GM12892 (cell line): ENCODE results near the gene MUC5AC.
A peak's percentile ranks its signal among the peaks of the same experiment; 100 is the strongest.

ENCODE experiments used
- DNase-seq: peaks from one replicate; pipeline ENCODE4 v3.0.0; 2011; ENCODE audit not compliant: insufficient read length
- FAIRE-seq: peaks from 2 replicates; lab custom pipeline; 2011; peaks lifted over from hg19 to GRCh38; lab: Jason Lieb, UNC
- POLR2A ChIP-seq: IDR thresholded peaks from 2 replicates; pipeline ENCODE4 v1.6.1; 2011; ENCODE audit warnings: low read depth, low read length, control low read depth
- POLR2AphosphoS5 ChIP-seq: IDR thresholded peaks from 2 replicates; pipeline ENCODE4 v1.6.1; 2011; ENCODE audit warnings: low read depth, low read length, control low read depth
- TAF1 ChIP-seq: IDR thresholded peaks from 2 replicates; pipeline ENCODE4 v1.6.1; 2011; ENCODE audit warnings: low read depth, mild to moderate bottlenecking, control low read depth, low read length, borderline replicate concordance

MUC5AC gene

GRCh38 chr11:1229471-1230120 lies 71.8 kb downstream of the MUC5AC start:
- DNase-seq, result peak; percentile 25

DNA sequence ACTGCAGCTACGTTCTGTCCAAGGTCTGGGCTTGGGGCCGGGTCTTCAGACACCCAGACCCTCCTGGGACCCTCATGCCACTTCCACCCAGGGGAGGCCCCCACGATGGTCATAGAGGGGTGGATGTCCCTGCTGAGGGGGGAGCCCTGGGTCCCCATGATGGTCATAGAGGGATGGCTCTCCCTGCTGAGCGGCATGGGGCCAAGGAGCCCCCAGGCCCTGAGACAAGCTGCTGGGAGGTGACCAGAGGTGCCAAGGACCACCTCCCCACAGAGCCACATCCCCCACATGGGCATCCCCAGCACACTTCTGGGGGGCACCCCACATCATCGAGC lies 72.3 kb downstream of the MUC5AC start:
- DNase-seq, result peak; percentile 24
- no peak for TF ChIP-seq TAF1
- no peak for TF ChIP-seq POLR2AphosphoS5
- no peak for TF ChIP-seq POLR2A
- no peak for FAIRE-seq

More at GRCh38 chr11:1229471-1230120, 71.8 kb downstream of the MUC5AC start:
- TF ChIP-seq TAF1 (no peak), POLR2A (no peak), POLR2AphosphoS5 (no peak)
- FAIRE-seq, result no peak

GRCh38 chr11:1230456-1231395 lies 73.0 kb downstream of the MUC5AC start:
- DNase-seq (peak; percentile 25), FAIRE-seq (no peak)

GRCh38 chr11:1231396-1232020 lies 73.8 kb downstream of the MUC5AC start:
- FAIRE-seq, result no peak
- DNase-seq, result peak; percentile 30
- TF ChIP-seq TAF1, result no peak
- no peak for TF ChIP-seq POLR2A
- TF ChIP-seq POLR2AphosphoS5, result no peak

More at GRCh38 chr11:1230456-1231395, 73.0 kb downstream of the MUC5AC start:
- TF ChIP-seq POLR2AphosphoS5, result no peak
- no peak for TF ChIP-seq POLR2A
- no peak for TF ChIP-seq TAF1

- no peak for FAIRE-seq
- DNase-seq, result peak; percentile 30
- no peak for TF ChIP-seq TAF1
- no peak for TF ChIP-seq POLR2AphosphoS5
- no peak for TF ChIP-seq POLR2A
These were observed 74.5 kb downstream of the MUC5AC start for GRCh38 chr11:1232021-1232882.

- FAIRE-seq (no peak), DNase-seq (peak; percentile 16)
- TF ChIP-seq POLR2AphosphoS5, result no peak
- TF ChIP-seq TAF1, result no peak
- TF ChIP-seq POLR2A, result no peak
These were observed 75.1 kb downstream of the MUC5AC start for GRCh38 chr11:1232883-1233321.

DNA sequence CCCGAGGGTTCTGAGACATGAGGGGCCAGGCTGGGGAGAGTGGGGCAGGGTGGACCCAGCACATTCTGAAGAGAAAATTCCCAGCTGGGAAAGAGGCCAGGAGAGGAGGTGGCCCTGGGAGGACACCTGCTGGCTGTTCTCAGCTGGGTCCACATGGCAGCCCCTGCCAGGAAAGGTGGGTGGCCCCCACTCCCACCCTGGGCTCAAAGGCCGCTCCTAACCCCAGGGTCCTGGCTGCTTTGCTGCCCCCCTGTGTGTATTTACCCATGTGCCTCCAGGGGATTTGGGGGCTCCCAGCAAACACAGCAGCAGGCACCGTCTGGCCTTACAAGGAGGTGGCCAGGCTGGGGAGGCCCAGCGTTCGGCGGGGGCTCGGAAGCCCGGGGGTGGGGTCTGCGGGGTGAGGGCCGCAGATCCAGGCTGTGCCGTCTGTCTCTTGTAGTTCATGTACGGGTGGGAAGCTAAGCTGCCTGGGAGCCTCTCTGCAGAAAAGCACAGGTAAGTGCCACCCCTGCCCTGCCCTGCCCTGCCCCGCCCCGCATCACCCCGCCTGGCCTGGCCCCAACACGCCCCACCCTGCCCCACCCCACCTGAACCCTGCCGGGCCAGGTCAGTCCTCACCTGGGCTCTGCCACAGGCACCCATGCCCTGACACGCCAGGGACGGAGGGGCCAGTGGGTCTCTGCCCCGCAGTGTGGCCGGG lies 75.7 kb downstream of the MUC5AC start:
- TF ChIP-seq POLR2AphosphoS5 (no peak), TAF1 (no peak), POLR2A (no peak)
- DNase-seq (peak; percentile 17), FAIRE-seq (no peak)

- TF ChIP-seq POLR2A (no peak), POLR2AphosphoS5 (no peak)
- FAIRE-seq (no peak), DNase-seq (peak; percentile 29)
These were observed 76.4 kb downstream of the MUC5AC start for GRCh38 chr11:1234054-1234720.

DNA sequence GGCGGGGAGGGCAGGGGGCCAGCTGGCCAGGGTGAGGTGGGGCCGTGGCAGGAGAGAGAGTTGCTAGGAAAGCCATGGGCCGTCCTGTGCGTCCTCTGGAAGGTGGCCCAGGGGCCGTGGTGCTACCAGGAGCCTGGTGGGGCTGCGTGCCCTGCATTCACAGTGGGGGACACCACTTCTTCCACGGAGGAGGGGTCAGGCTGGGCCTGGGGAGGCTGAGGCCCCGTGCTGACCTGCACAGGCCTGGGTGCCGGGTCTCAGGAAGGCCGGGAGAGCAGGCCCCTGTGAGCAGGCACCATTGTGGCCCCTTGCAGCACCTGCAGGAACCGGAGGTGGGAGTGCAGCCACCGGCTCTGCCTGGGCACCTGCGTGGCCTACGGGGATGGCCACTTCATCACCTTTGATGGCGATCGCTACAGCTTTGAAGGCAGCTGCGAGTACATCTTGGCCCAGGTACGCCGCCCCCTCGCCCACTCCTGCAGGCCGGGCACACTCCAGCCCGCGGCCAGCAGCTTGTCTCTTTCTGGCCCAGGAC lies 77.1 kb downstream of the MUC5AC start:
- DNase-seq (peak; percentile 23), FAIRE-seq (no peak)
- TF ChIP-seq POLR2AphosphoS5, result no peak
- TF ChIP-seq TAF1, result no peak
- TF ChIP-seq POLR2A, result no peak

DNA sequence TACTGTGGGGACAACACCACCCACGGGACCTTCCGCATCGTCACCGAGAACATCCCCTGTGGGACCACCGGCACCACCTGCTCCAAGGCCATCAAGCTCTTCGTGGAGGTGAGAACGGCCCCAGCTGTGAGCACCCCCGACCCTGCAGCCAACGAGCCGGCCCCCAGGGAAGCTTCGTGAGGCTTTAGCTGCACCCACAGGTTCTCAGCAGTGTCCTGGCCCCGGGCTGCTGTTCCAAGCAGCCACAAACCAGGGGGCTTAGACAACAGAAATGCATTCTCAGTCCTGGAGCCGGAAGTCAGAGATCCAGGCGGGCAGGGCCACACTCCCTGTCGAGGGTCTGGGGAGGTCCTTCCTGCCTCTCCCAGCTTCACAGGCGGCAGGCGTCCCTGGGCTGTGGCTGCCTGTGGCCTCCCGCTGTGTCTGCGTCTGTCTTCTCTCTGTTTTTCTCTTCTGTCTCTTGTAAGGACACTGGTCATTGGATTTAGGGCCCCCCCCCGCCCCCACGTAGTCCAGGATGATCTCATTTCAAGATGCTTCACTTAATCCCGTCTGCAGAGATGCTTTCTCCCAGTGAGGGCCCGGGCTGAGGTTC lies 77.7 kb downstream of the MUC5AC start:
- no peak for FAIRE-seq

More for the DNA sequence above, 77.7 kb downstream of the MUC5AC start:
- DNase-seq, result no peak
- TF ChIP-seq POLR2A (no peak), TAF1 (no peak), POLR2AphosphoS5 (no peak)
